HCT116 (cell line): ENCODE measurements around the gene PPIL4. TPM values are rescaled to one million over a fixed set of nuclear protein-coding genes. Genes with fewer than 3 reads are reported as not detected.
"Not testable (repeated sequence)": the region's sequence is repeated elsewhere in the genome, so short reads cannot be mapped to it uniquely, and the experiment has no call there.

Experiments
- ATAC-seq: fragments of 200-7000 bp; cut with Tn5 transposase; 2 replicates; pipeline ENCODE4 v1.9.1; 2020; ENCODE audit warnings: mild to moderate bottlenecking, moderate library complexity
- BruUV-seq: library from RNA; stranded (reverse); fragments of 400-500 nt; replicated peaks from 2 replicates; lab custom pipeline; 2021; lab: Mats Ljungman, UMichigan
- CTCF ChIA-PET: fragments of 300-600 bp; sonication (Branson Sonifier 250); formaldehyde crosslinking; loops from one replicate; lab custom pipeline; 2021; ENCODE audit warnings: antibody characterized with exemption; lab: Charles Lee
- POLR2A ChIA-PET: fragments of 300-600, 350-600 bp; sonication (Branson Sonifier 250); formaldehyde crosslinking; loops from one replicate; lab custom pipeline; 2021; ENCODE audit warnings: antibody characterized with exemption; lab: Charles Lee
- RAD21 ChIA-PET, 2 experiments: fragments of 300-600 bp; sonication (Branson Sonifier 250); formaldehyde crosslinking; loops; one replicate each; lab custom pipeline; 2023; ENCODE audit warnings: low total read pairs in 2 of 2; ENCODE audit not compliant: uncharacterized antibody in 2 of 2, unreplicated experiment in 2 of 2, low non-redundant PET in 1 of 2; lab: Charles Lee
- DNase-seq: peaks from one replicate; pipeline ENCODE4 v3.0.0-alpha.2; 2010; ENCODE audit warnings: low read depth, low spot score
- H2AFZ ChIP-seq: fragments of 200-600 bp; shearing (Covaris generic), sonication (generic); 2 replicates; pipeline ENCODE4 v1.6.1; 2017; ENCODE audit warnings: low read depth, mixed run types, mixed read lengths, antibody characterized with exemption, low read length; ENCODE audit not compliant: poor library complexity, severe bottlenecking
- H3K27ac ChIP-seq: 2 replicates; pipeline ENCODE4 v1.5.1; 2012; ENCODE audit warnings: low read depth, low read length
- H3K27me3 ChIP-seq: fragments of 200-600 bp; sonication (generic); 2 replicates; pipeline ENCODE4 v1.6.1; 2016; ENCODE audit warnings: mixed run types, low read length, mixed read lengths; ENCODE audit not compliant: insufficient read depth
- H3K36me3 ChIP-seq, 2 experiments: fragments of 200-500 bp in 1 of 2; fragments of 200-600 bp in 1 of 2; sonication (Bioruptor generic) in 1 of 2; sonication (generic) in 1 of 2; 2 replicates each; pipeline versions ENCODE4 v1.5.1 to v1.6.1; 2014 to 2016; ENCODE audit warnings: low read length in 2 of 2, inconsistent platforms in 1 of 2, mixed read lengths in 1 of 2, mixed run types in 1 of 2; ENCODE audit not compliant: insufficient read depth in 2 of 2, control insufficient read depth in 1 of 2
- H3K4me1 ChIP-seq, 2 experiments: fragments of 200-600 bp in 1 of 2; sonication (generic) in 1 of 2; 2 replicates each; pipeline versions ENCODE4 v1.5.1 to v1.6.1; 2012 to 2017; ENCODE audit warnings: low read length in 2 of 2, inconsistent platforms in 1 of 2, mild to moderate bottlenecking in 1 of 2, mixed read lengths in 1 of 2, mixed run types in 1 of 2, moderate library complexity in 1 of 2; ENCODE audit not compliant: insufficient read depth in 2 of 2, control insufficient read depth in 1 of 2
- H3K4me2 ChIP-seq: fragments of 200-600 bp; sonication (generic); 2 replicates; pipeline ENCODE4 v1.6.1; 2017; ENCODE audit warnings: mixed run types, low read length, mixed read lengths
- H3K4me3 ChIP-seq, 2 experiments: fragments of 200-600 bp in 1 of 2; sonication (generic) in 1 of 2; replicated peaks in 1 of 2; 2 replicates each; pipeline ENCODE4 v1.5.1; 2011 to 2016; ENCODE audit warnings: low read length in 2 of 2, control low read depth in 1 of 2, low read depth in 1 of 2, mild to moderate bottlenecking in 1 of 2, mixed read lengths in 1 of 2, mixed run types in 1 of 2
- H3K79me2 ChIP-seq: fragments of 200-600 bp; sonication (generic); 2 replicates; pipeline ENCODE4 v1.6.1; 2017; ENCODE audit warnings: mild to moderate bottlenecking, mixed run types, low read length, moderate library complexity, mixed read lengths; ENCODE audit not compliant: insufficient read depth
- H3K9ac ChIP-seq: fragments of 200-600 bp; sonication (generic); 2 replicates; pipeline ENCODE4 v1.6.1; 2016; ENCODE audit warnings: low read length, mixed read lengths
- H3K9me2 ChIP-seq: fragments of 200-600 bp; sonication (generic), shearing (Covaris generic); 2 replicates; pipeline ENCODE4 v1.6.1; 2017; ENCODE audit warnings: mixed run types, mild to moderate bottlenecking, moderate library complexity; ENCODE audit not compliant: insufficient read depth
- H3K9me3 ChIP-seq, 2 experiments: fragments of 200-500 bp in 1 of 2; fragments of 200-600 bp in 1 of 2; sonication (Bioruptor generic) in 1 of 2; sonication (generic) in 1 of 2; 2 replicates each; pipeline ENCODE4 v1.6.1; 2014 to 2017; ENCODE audit warnings: low read length in 2 of 2, mixed read lengths in 2 of 2, inconsistent platforms in 1 of 2, low read depth in 1 of 2, mild to moderate bottlenecking in 1 of 2, mixed run types in 1 of 2, moderate library complexity in 1 of 2; ENCODE audit not compliant: control insufficient read depth in 1 of 2, insufficient read depth in 1 of 2
- H4K20me1 ChIP-seq: fragments of 200-600 bp; sonication (generic), shearing (Covaris generic); 2 replicates; pipeline ENCODE4 v1.6.1; 2017; ENCODE audit warnings: mixed run types, mild to moderate bottlenecking, moderate library complexity; ENCODE audit not compliant: insufficient read depth
- CEBPB ChIP-seq: IDR thresholded peaks from 2 replicates; pipeline ENCODE4 v1.6.1; 2012; ENCODE audit warnings: low read depth
- ELF1 ChIP-seq: IDR thresholded peaks from 2 replicates; pipeline ENCODE4 v1.6.1; 2012; ENCODE audit warnings: low read depth, borderline replicate concordance
- EZH2phosphoT487 ChIP-seq: fragments of 200-600 bp; IDR thresholded peaks from 2 replicates; pipeline ENCODE4 v1.6.1; 2018; ENCODE audit warnings: antibody characterized with exemption, borderline replicate concordance
- FOSL1 ChIP-seq: IDR thresholded peaks from 2 replicates; pipeline ENCODE4 v1.6.1; 2012; ENCODE audit warnings: low read depth
- POLR2AphosphoS5 ChIP-seq: IDR thresholded peaks from 2 replicates; pipeline ENCODE4 v1.6.1; 2011; ENCODE audit warnings: mild to moderate bottlenecking, low read depth, low read length, moderate library complexity
- RAD21 ChIP-seq: IDR thresholded peaks from 2 replicates; pipeline ENCODE4 v1.6.1; 2012; ENCODE audit warnings: low read depth, mild to moderate bottlenecking
- REST ChIP-seq: IDR thresholded peaks from 2 replicates; pipeline ENCODE4 v1.6.1; 2012; ENCODE audit warnings: low read depth
- SP1 ChIP-seq: IDR thresholded peaks from 2 replicates; pipeline ENCODE4 v1.6.1; 2012; ENCODE audit warnings: low read depth
- SRF ChIP-seq: IDR thresholded peaks from 2 replicates; pipeline ENCODE4 v1.6.1; 2012; ENCODE audit warnings: low read depth
- TCF7L2 ChIP-seq: IDR thresholded peaks from 2 replicates; pipeline ENCODE4 v1.7.0; 2011; ENCODE audit warnings: borderline replicate concordance, inconsistent platforms; ENCODE audit not compliant: insufficient read depth, insufficient read length; ENCODE audit errors: extremely low read depth
- ZBTB33 ChIP-seq: IDR thresholded peaks from 2 replicates; pipeline ENCODE4 v1.6.1; 2011; ENCODE audit warnings: mild to moderate bottlenecking, low read length, moderate library complexity; ENCODE audit not compliant: insufficient replicate concordance; ENCODE audit errors: extremely low read depth
- ZFX ChIP-seq: fragments of 450-650 bp; IDR thresholded peaks from 2 replicates; pipeline ENCODE4 v1.6.1; 2017
- ZNF274 ChIP-seq: fragments of 200-500 bp; sonication (Bioruptor generic); IDR thresholded peaks from 2 replicates; pipeline ENCODE4 v1.6.1; 2014; ENCODE audit warnings: mild to moderate bottlenecking, low read depth, low read length, inconsistent platforms
- intact Hi-C: fragments of 100-400 bp; cut with micrococcal nuclease; formaldehyde crosslinking; loops from 2 replicates; pipeline ENCODE4 v1.10.0; 2022
- total RNA-seq: library from RNA; stranded (reverse); gene quantifications from one replicate; pipeline ENCODE4 v1.2.1, GENCODE V29; 2021; ENCODE audit not compliant: unreplicated experiment

Gene PPIL4
- total RNA-seq, 1 experiment from 2014 or later = 31.0 TPM

GRCh38 chr6:149461670-149462069 lies 84.2 kb downstream of the PPIL4 start:
- POLR2A ChIA-PET = no interaction called here
- BruUV-seq = no TSS peak

GRCh38 chr6:149460249-149460648 lies 85.6 kb downstream of the PPIL4 start:
- H3K27me3 ChIP-seq, H3K36me3 ChIP-seq, H3K9ac ChIP-seq, CTCF ChIA-PET, H3K4me3 ChIP-seq, H3K79me2 ChIP-seq, H3K9me3 ChIP-seq, H3K9me2 ChIP-seq, ATAC-seq, DNase-seq, H3K4me2 ChIP-seq, POLR2A ChIA-PET, H3K4me1 ChIP-seq, H2AFZ ChIP-seq, BruUV-seq, intact Hi-C loops, H4K20me1 ChIP-seq, H3K27ac ChIP-seq, RAD21 ChIA-PET: not testable (repeated sequence)

More at GRCh38 chr6:149461670-149462069, 84.2 kb downstream of the PPIL4 start:
- ATAC-seq (no peak), DNase-seq (no peak)
- no peak for TF ChIP-seq CEBPB
- no peak for TF ChIP-seq REST
- TF ChIP-seq SRF = no peak
- no peak for TF ChIP-seq RAD21
- TF ChIP-seq ZNF274 = no peak
- no peak for TF ChIP-seq POLR2AphosphoS5
- TF ChIP-seq FOSL1 = no peak
- TF ChIP-seq SP1 = no peak
- TF ChIP-seq TCF7L2 = no peak
- no peak for TF ChIP-seq EZH2phosphoT487
- TF ChIP-seq ZBTB33 = no peak
- no peak for TF ChIP-seq ZFX
- TF ChIP-seq ELF1 = no peak
- H3K27me3 ChIP-seq = no peaks in the 10 kb centered on the region
- ChIA-PET CTCF (no interaction called here), RAD21 (no interaction called here)
- H3K9me3 ChIP-seq = no peaks in the 10 kb centered on the region
- H3K4me3 ChIP-seq = no peak overlapping the region
- H4K20me1 ChIP-seq = no peaks in the 10 kb centered on the region
- no peaks in the 10 kb centered on the region for H3K9me2 ChIP-seq
- H3K9ac ChIP-seq = no peak overlapping the region
- H3K27ac ChIP-seq = no peak overlapping the region
- no peak overlapping the region for H3K4me2 ChIP-seq
- intact Hi-C loops = no loop called here
- H3K79me2 ChIP-seq = no peaks in the 10 kb centered on the region
- no peaks in the 10 kb centered on the region for H3K36me3 ChIP-seq
- no peaks in the 10 kb centered on the region for H3K4me1 ChIP-seq
- no peak overlapping the region for H2AFZ ChIP-seq
